K562 (cell line): Measurements from ENCODE around the gene AMDHD2. TPM values are rescaled to one million over a fixed set of nuclear protein-coding genes. Genes with fewer than 3 reads are reported as not detected.

Experiments used
- BHLHE40 ChIP-seq: IDR thresholded peaks from 2 replicates; pipeline ENCODE4 v1.6.1; 2011; ENCODE audit warnings: low read length, improper control_type of control experiment
- CTBP1 ChIP-seq: fragments of 450-650 bp; IDR thresholded peaks from 2 replicates; pipeline ENCODE4 v1.6.1; 2016; ENCODE audit warnings: borderline replicate concordance
- HNRNPUL1 ChIP-seq: fragments of 200-400 bp; formaldehyde crosslinking; IDR thresholded peaks from 2 replicates; pipeline ENCODE4 v1.6.1; 2017; ENCODE audit warnings: low read length
- JUND ChIP-seq, 2 experiments: IDR thresholded peaks; 2 replicates in 1 of 2; 3 replicates in 1 of 2; pipeline ENCODE4 v1.6.1; 2011; ENCODE audit warnings: borderline replicate concordance in 2 of 2, low read depth in 2 of 2, low read length in 2 of 2, improper control_type of control experiment in 1 of 2, missing biosample characterization in 1 of 2, missing genetic modification characterization in 1 of 2, missing genetic modification reagents in 1 of 2
- MAZ ChIP-seq, 2 experiments: fragments of 450-650 bp in 1 of 2; sonication (generic) in 1 of 2; formaldehyde crosslinking; IDR thresholded peaks in 1 of 2; conservative IDR thresholded peaks in 1 of 2; 2 replicates each; pipeline versions ENCODE4 v1.4.0 to v1.5.0; 2020; ENCODE audit warnings: mild to moderate bottlenecking in 1 of 2, missing genetic modification reagents in 1 of 2
- PHB2 ChIP-seq: fragments of 450-650 bp; IDR thresholded peaks from 2 replicates; pipeline ENCODE4 v1.6.1; 2017; ENCODE audit warnings: low read depth
- RB1 ChIP-seq: fragments of 450-650 bp; IDR thresholded peaks from 2 replicates; pipeline ENCODE4 v1.6.1; 2017; ENCODE audit warnings: low read depth, mild to moderate bottlenecking
- RBBP5 ChIP-seq: fragments of 200-600 bp; sonication (generic); IDR thresholded peaks from 2 replicates; pipeline ENCODE4 v1.6.1; 2012; ENCODE audit warnings: borderline replicate concordance, mild to moderate bottlenecking, low read length, control low read depth, inconsistent platforms; ENCODE audit not compliant: insufficient read depth, poor library complexity, severe bottlenecking
- RCOR1 ChIP-seq, 2 experiments: IDR thresholded peaks; 2 replicates each; pipeline ENCODE4 v1.6.1; 2012; ENCODE audit warnings: low read depth in 2 of 2, low read length in 2 of 2, borderline replicate concordance in 1 of 2, improper control_type of control experiment in 1 of 2
- RFX5 ChIP-seq: IDR thresholded peaks from 2 replicates; pipeline ENCODE4 v1.6.1; 2011; ENCODE audit warnings: low read depth, mild to moderate bottlenecking, improper control_type of control experiment, low read length
- SMARCA5 ChIP-seq: fragments of 450-650 bp; IDR thresholded peaks from 2 replicates; pipeline ENCODE4 v1.6.1; 2016
- SRSF7 ChIP-seq: fragments of 200-400 bp; formaldehyde crosslinking; optimal IDR thresholded peaks from 2 replicates; pipeline ENCODE3; 2017; ENCODE audit warnings: mild to moderate bottlenecking, low read depth, low read length
- UBTF ChIP-seq, 2 experiments: IDR thresholded peaks; 2 replicates each; pipeline ENCODE4 v1.6.1; 2012; ENCODE audit warnings: improper control_type of control experiment in 2 of 2, low read depth in 2 of 2, low read length in 2 of 2, borderline replicate concordance in 1 of 2
- ZBTB33 ChIP-seq: sonication (generic); formaldehyde crosslinking; IDR thresholded peaks from 2 replicates; pipeline ENCODE4 v1.8.1; 2023; ENCODE audit warnings: mild to moderate bottlenecking, missing genetic modification reagents
- ZNF280B ChIP-seq: fragments of 250-450 bp; sonication (Bioruptor Pico); IDR thresholded peaks from 2 replicates; pipeline ENCODE4 v1.5.1; 2021; ENCODE audit warnings: mild to moderate bottlenecking
- polyA plus RNA-seq, 8 experiments: library from polyadenylated mRNA; depleted of rRNA in 4 of 8; stranded (reverse) in 5 of 8; unstranded in 3 of 8; fragments of >200 nt; fragmentation: Nextera tagmentation in 2 of 8; fragmentation: Illumina TruSeq in 1 of 8; extraction: Ambion mirVana in 2 of 8; extraction: Trizol in 1 of 8; gene quantifications; 2 replicates each; pipeline versions ENCODE4 v1.2.1 to v1.2.3, GENCODE V29; 2011 to 2014; ENCODE audit warnings: inconsistent platforms in 1 of 8, missing spikeins in 1 of 8
- total RNA-seq, 7 experiments: library from RNA; depleted of rRNA in 6 of 7; stranded (reverse); fragments of >200 nt in 6 of 7; fragmentation: Illumina TruSeq in 2 of 7; extraction: Trizol in 2 of 7; gene quantifications; 2 replicates each; pipeline versions ENCODE4 v1.2.1 to v1.2.3, GENCODE V29; 2011 to 2021; ENCODE audit warnings: low replicate concordance in 1 of 7
- TF ChIP-seq, protein P1 (sequence below), 2 experiments: fragments of 450-650 bp; IDR thresholded peaks; 2 replicates each; pipeline ENCODE4 v1.6.1; 2018; ENCODE audit warnings: mild to moderate bottlenecking in 2 of 2, low read depth in 1 of 2; ENCODE audit not compliant: partially characterized antibody in 2 of 2

Gene AMDHD2
- total and polyA plus RNA-seq, 9 of the 15 experiments (the other 6 are each of a cell fraction or from before 2014, with no cell fraction given): 0.38 to 56.9 (median 18.3) TPM; not detected in 1

- TF ChIP-seq HNRNPUL1 (no peak), RBBP5 (peak; percentile 54), MAZ (CRISPR knock-in tag; conservative IDR thresholded peaks at IDR 0.05 in 1 of 2, IDR thresholded peaks at IDR 0.05 in 1 of 2) (0 out of 4 replicates have a peak, but pooled peaks of 1 of the 2 experiments have one; percentile 46), SMARCA5 (no peak), ZNF280B (CRISPR knock-in tag) (no peak), PHB2 (no peak), BHLHE40 (peak; percentile 98), JUND (IDR thresholded peaks at IDR 0.05; ENCODE audit: borderline replicate concordance, low read depth, low read length) (peak; percentile 43; the same call in 1 of the 2 replicates), JUND (tag; IDR thresholded peaks at IDR 0.05; ENCODE audit: borderline replicate concordance, low read depth, low read length) (no peak; the same call in 2 of the 3 replicates), SRSF7 (no peak), RFX5 (no peak), RCOR1 (IDR thresholded peaks at IDR 0.05; ENCODE audit: borderline replicate concordance in 1 of 2, low read depth in 2 of 2, low read length in 2 of 2) (peak in 1 of 2 experiments; percentile 81; a peak in 1 of 4 replicates), CTBP1 (no peak), RB1 (peak; percentile 91; the same call in 1 of the 2 replicates), UBTF (IDR thresholded peaks at IDR 0.05; ENCODE audit: borderline replicate concordance in 1 of 2, low read depth in 2 of 2, low read length in 2 of 2) (peak in 1 of 2 experiments; percentile 17; a peak in 1 of 4 replicates), ZBTB33 (CRISPR knock-in tag) (no peak)
- TF ChIP-seq, protein P1, sequence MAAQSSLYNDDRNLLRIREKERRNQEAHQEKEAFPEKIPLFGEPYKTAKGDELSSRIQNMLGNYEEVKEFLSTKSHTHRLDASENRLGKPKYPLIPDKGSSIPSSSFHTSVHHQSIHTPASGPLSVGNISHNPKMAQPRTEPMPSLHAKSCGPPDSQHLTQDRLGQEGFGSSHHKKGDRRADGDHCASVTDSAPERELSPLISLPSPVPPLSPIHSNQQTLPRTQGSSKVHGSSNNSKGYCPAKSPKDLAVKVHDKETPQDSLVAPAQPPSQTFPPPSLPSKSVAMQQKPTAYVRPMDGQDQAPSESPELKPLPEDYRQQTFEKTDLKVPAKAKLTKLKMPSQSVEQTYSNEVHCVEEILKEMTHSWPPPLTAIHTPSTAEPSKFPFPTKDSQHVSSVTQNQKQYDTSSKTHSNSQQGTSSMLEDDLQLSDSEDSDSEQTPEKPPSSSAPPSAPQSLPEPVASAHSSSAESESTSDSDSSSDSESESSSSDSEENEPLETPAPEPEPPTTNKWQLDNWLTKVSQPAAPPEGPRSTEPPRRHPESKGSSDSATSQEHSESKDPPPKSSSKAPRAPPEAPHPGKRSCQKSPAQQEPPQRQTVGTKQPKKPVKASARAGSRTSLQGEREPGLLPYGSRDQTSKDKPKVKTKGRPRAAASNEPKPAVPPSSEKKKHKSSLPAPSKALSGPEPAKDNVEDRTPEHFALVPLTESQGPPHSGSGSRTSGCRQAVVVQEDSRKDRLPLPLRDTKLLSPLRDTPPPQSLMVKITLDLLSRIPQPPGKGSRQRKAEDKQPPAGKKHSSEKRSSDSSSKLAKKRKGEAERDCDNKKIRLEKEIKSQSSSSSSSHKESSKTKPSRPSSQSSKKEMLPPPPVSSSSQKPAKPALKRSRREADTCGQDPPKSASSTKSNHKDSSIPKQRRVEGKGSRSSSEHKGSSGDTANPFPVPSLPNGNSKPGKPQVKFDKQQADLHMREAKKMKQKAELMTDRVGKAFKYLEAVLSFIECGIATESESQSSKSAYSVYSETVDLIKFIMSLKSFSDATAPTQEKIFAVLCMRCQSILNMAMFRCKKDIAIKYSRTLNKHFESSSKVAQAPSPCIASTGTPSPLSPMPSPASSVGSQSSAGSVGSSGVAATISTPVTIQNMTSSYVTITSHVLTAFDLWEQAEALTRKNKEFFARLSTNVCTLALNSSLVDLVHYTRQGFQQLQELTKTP (IDR thresholded peaks at IDR 0.05; ENCODE audit: low read depth in 1 of 2, partially characterized antibody in 2 of 2): no peak
Observed at GRCh38 chr16:2520097-2520783, at the start of gene AMDHD2 (continued).
